ENCODE data around the gene CLCN7. TPM values are rescaled to one million over a fixed set of nuclear protein-coding genes. Genes with fewer than 3 reads are reported as not detected.
A peak's percentile ranks its signal among the peaks of the same experiment; 100 is the strongest.

CLCN7 gene
- total RNA-seq, 1 experiment from 2014 or later, result 32.2 TPM

DNA sequence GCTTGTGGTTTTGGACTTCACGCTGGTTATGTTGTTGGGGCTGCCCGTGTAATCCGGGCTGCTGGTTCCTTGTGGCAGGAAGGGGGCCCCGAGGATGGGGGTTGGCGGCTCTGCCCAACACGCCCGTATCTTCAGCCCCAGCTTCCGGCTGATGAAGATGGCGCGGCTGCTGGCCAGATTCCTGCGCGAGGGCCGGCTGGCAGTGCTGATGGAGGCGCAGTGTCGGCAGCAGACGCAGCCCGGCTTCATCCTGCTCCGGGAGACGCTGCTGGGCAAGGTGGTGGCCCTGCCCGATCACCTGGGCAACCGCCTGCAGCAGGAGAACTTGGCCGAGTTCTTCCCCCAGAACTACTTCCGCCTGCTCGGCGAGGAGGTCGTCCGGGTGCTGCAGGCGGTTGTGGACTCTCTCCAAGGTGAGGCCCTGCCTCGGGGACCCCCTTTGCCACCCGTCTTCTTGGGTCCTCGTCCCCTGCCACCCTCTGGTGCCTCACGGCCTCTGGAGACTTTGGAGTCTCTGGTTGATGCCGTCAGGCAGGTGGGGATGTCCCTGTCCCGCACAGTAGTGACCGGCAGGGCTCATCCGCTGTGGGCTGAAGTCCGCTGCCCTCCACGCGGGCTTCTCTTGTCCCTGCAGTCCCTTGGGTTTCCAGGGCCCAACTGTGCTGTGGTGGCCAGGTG lies 20.5 kb upstream of the CLCN7 start:
- DNase-seq, result no peak
- H3K36me3 ChIP-seq, result peaks cover 25% of the 10 kb centered on the region
- H3K4me3 ChIP-seq, result peak overlapping the region; percentile 93

DNA sequence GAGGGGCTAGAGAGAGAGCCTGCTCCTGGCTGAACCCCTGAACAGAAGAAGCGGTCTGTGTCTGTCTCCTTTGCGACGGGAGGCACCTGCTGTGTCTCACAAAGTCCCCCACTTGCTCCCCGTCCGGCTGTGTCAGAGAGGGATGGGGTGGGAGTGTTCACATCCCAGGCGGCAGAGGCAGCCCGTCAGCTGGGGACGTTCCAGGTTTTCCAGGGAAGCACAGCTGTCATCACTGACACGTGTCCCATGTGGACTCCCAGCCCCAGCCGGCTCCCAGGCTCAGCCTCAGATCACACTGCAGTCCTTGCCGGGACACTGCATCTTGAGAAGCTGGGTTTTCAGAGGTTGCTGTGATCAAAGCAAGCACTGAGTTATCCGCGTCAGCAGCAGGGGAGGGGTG lies 19.9 kb upstream of the CLCN7 start:
- DNase-seq, result peak; percentile 93 to 95
- peak overlapping the region; percentile 93 for H3K4me3 ChIP-seq
- H3K27ac ChIP-seq, result peak overlapping the region; percentile 63
- H3K9me3 ChIP-seq (replicated peaks), result no peaks in the 10 kb centered on the region
- H3K4me1 ChIP-seq, result peaks cover 13% of the 10 kb centered on the region; the same call in 1 of the 2 replicates
- H3K36me3 ChIP-seq, result peaks cover 25% of the 10 kb centered on the region
- no peaks in the 10 kb centered on the region for H3K27me3 ChIP-seq

More for the DNA sequence above, 20.5 kb upstream of the CLCN7 start:
- Histone ChIP-seq H3K9me3 (replicated peaks) (no peaks in the 10 kb centered on the region), H3K4me1 (peaks cover 13% of the 10 kb centered on the region; the same call in 1 of the 2 replicates), H3K27ac (peak overlapping the region; percentile 63), H3K27me3 (no peaks in the 10 kb centered on the region)

DNA sequence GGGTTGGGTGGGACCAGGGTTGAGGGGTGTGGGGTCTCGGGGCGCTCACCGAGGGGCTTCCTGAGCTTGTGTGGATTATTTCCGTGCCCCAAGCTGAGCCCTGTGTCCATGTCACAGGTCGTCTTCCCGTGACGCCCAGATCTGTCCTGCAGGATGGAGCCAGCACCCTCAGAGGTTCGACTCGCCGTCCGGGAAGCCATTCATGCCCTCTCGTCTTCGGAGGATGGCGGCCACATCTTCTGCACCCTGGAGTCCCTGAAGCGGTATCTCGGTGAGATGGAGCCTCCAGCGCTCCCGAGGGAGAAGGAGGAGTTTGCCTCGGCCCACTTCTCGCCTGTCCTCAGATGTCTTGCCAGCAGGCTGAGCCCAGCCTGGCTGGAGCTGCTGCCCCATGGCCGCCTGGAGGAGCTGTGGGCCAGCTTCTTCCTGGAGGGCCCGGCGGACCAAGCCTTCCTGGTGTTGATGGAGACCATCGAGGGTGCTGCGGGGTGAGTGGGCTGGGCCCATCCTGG lies 19.4 kb upstream of the CLCN7 start:
- Histone ChIP-seq H3K4me1 (peaks cover 13% of the 10 kb centered on the region; the same call in 1 of the 2 replicates), H3K4me3 (peak overlapping the region; percentile 93), H3K27me3 (no peaks in the 10 kb centered on the region), H3K36me3 (peaks cover 24% of the 10 kb centered on the region), H3K27ac (peak overlapping the region; percentile 63), H3K9me3 (replicated peaks) (no peaks in the 10 kb centered on the region)
- DNase-seq, result peak; percentile 58 to 64

DNA sequence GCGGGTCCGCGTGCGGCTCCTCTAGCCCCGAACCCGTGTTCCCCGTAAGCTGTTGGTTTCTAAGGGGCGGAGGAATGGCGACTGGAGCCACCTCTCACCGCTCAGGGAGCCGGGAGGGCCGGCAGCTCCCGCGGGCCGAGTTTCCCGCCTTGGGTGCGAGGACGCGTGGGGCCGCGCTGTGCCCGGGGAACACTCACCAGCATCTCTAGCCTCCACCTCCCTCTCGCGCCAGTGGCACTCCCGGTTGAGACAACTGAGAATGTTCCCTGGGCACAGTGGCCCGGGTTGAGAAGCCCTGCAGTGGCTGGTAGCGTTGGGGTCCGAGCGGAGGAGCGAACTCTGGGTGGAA lies 18.9 kb upstream of the CLCN7 start:
- peak overlapping the region; percentile 93 for H3K4me3 ChIP-seq
- H3K36me3 ChIP-seq, result peaks cover 19% of the 10 kb centered on the region
- H3K4me1 ChIP-seq, result peaks cover 13% of the 10 kb centered on the region; the same call in 1 of the 2 replicates
- H3K27ac ChIP-seq, result peak overlapping the region; percentile 86
- no peaks in the 10 kb centered on the region for H3K9me3 ChIP-seq (replicated peaks)
- H3K27me3 ChIP-seq, result no peaks in the 10 kb centered on the region
- DNase-seq, result peak in 1 of 2 experiments; percentile 37

DNA sequence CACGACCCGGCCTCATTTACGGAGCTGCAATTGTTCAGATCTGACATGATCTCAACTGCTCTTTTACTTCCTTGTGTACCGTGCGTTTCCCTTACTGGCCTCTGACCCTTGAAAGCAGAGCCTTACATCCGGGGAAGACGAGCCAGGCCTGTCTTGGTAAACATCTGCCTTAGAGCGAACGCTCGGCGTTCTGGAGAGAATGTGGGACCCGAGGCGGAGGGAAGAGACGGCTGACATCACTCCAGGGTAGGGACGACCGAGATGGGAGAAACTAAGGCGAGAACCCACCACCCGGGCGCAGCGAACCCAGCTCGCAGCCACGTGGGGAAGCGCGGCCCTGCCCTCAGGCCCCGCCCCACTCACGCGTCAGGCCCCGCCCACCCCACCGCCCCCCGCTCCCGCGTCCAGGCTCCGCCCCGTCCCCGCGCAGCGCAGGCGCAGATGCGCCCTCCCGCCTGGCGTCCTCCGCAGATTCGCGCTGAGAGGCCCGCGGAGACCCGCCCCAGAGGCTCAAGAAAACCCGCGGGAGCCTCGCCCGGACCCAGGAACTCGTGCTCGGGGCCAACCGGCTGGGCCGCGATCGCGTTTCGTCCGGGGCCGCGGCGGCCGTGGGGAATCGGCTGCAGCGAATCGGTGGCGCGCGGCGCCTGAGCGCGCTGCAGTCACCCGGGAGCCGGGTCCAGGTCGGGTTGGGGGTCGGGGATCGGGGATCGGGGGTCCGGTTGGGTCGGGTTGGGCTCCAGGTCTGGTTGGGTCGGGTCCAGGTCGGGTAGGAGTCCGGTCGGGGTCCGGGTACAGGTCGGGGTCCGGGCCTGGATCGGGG lies 18.3 kb upstream of the CLCN7 start, which contains the start of gene TELO2:
TELO2 (plus strand) TSS at position 438 of the 823 bp plus-strand sequence. CDS start 922 bp downstream, outside the sequence.
- peaks cover 13% of the 10 kb centered on the region; the same call in 1 of the 2 replicates for H3K4me1 ChIP-seq
- H3K4me3 ChIP-seq, result peak within 1 kb of the TSS; percentile 93
- H3K27me3 ChIP-seq, result no peaks in the 10 kb centered on the region
- H3K27ac ChIP-seq, result peak within 1 kb of the TSS; percentile 86
- H3K36me3 ChIP-seq, result peaks cover 13% of the 10 kb centered on the region
- DNase-seq, result peak; percentile 80 to 86
- H3K9me3 ChIP-seq (replicated peaks), result no peaks in the 10 kb centered on the region

DNA sequence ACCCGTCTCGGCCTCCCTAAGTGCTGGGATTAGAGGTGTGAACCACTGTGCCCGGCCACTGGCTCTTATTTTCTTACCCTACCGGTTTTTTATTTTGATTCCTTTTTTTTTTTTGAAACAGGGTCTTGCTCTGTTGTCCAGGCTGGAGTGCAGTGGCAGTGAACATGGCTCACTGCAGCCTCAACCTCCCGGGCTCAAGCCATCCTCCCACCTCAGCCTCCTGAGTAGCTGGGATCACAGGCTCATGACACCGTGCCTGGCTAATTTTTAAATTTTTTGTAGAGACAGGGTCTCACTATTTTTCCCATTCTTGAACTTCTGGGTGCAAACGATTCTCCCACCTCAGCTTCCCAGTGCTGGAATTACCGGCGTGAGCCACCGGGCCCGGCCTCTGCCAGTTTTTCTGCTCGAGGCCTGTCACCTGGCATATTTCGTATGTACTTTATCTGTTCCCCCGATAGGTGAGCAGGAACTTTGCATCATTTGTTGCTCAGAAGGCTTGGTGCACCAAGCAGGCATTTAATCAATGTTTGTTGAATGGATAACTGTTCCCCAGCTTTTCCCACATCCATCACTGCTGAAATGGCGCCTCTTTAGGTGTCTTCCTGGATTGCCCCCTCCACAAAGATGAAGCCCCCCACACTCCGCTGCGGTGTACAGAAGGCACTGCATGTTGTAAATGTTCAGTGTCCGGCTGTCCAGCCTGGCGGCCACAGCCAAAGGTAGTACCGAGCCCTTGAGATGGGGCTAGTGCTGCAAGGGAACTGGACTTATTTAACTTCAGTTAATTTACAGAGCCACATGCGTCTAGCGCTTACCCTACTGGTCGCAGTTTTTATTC lies 17.5 kb upstream of the CLCN7 start:
- peak overlapping the region; percentile 86 for H3K27ac ChIP-seq
- peak overlapping the region; percentile 93 for H3K4me3 ChIP-seq

DNA sequence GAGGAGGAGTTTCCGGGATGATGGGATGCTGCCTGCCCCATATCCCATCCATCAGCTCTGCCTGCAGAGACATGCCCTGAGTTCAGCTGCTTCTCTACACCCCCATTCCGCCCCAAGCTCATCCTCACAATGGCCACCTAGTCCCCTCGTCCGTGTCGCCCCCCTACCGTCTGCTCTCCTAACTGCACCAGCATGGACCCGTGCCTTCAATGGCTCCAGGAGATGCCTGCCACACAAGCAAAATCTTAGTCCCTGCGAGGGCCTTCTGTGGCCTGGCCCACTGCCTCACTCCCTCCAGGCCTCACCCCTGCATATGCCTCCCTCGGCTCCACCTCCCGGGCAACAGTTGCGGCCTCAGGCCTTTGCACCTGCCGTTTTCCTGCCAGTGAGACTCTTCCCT lies 16.5 kb upstream of the CLCN7 start:
- peaks cover 13% of the 10 kb centered on the region; the same call in 1 of the 2 replicates for H3K4me1 ChIP-seq
- peaks cover 2% of the 10 kb centered on the region; the same call in 1 of the 2 replicates for H3K36me3 ChIP-seq
- DNase-seq, result peak; percentile 52 to 66
- no peaks in the 10 kb centered on the region; the same call in 1 of the 2 replicates for H3K27me3 ChIP-seq
- no peak overlapping the region for H3K27ac ChIP-seq
- no peak overlapping the region for H3K4me3 ChIP-seq
- no peaks in the 10 kb centered on the region for H3K9me3 ChIP-seq (replicated peaks)

More for the DNA sequence above, 17.5 kb upstream of the CLCN7 start:
- Histone ChIP-seq H3K4me1 (peaks cover 13% of the 10 kb centered on the region; the same call in 1 of the 2 replicates), H3K36me3 (peaks cover 10% of the 10 kb centered on the region), H3K9me3 (replicated peaks) (no peaks in the 10 kb centered on the region), H3K27me3 (no peaks in the 10 kb centered on the region)
- no peak for DNase-seq

DNA sequence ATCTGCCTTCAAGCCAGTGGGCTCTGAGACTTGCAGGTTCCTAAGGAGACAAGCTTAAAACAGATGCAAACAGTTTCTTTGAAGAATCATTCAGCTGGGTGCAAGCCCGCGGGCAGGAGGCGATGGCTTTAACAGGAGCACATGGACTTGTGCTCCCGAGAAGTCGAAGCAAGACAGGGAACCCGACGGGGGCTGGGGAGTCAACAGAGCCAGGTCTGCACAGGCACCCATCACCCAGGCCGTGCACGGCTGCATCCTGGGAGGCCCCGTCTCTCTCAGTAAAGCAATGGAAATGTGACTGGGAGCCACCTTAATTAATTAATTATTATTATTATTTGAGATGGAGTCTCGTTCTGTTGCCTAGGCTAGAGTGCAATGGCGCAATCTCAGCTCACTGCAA lies 14.2 kb upstream of the CLCN7 start:
- Histone ChIP-seq H3K27me3 (peaks cover 4% of the 10 kb centered on the region; the same call in 1 of the 2 replicates), H3K36me3 (no peaks in the 10 kb centered on the region)
- no peak for DNase-seq

DNA sequence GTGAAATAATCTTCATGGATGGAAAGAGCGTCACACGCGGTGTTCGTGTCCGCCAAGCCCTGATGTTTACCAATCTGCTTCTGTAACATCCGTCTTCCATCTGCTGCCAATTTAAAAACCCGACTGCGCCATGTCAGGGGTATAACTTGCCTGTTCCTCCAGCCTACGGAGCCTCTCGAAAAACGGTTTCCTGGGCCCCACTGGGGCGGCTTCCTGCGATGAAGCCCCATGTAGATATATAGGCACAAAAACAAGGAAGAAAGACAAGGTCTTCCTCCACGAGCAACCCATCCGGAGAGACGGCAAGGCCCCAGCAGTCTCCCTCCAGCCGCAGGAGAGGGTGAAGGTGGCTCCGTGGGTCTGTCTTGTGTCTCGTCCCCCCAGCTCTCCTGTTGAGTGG lies 13.8 kb upstream of the CLCN7 start, which contains the start of gene PTX4:
PTX4 (minus strand) TSS at position 326 of the 400 bp plus-strand sequence; CDS start at position 291, 35 bp downstream.
- no peaks in the 10 kb centered on the region for H3K4me1 ChIP-seq
- no peak within 1 kb of the TSS for H3K27ac ChIP-seq
- no peaks in the 10 kb centered on the region for H3K9me3 ChIP-seq (replicated peaks)
- no peak within 1 kb of the TSS for H3K4me3 ChIP-seq
- H3K36me3 ChIP-seq, result no peaks in the 10 kb centered on the region
- H3K27me3 ChIP-seq, result peaks cover 6% of the 10 kb centered on the region; the same call in 1 of the 2 replicates
- no peak for DNase-seq

More for the DNA sequence above, 14.2 kb upstream of the CLCN7 start:
- no peak overlapping the region for H3K27ac ChIP-seq
- no peaks in the 10 kb centered on the region for H3K4me1 ChIP-seq
- H3K9me3 ChIP-seq (replicated peaks), result no peaks in the 10 kb centered on the region
- no peak overlapping the region for H3K4me3 ChIP-seq

DNA sequence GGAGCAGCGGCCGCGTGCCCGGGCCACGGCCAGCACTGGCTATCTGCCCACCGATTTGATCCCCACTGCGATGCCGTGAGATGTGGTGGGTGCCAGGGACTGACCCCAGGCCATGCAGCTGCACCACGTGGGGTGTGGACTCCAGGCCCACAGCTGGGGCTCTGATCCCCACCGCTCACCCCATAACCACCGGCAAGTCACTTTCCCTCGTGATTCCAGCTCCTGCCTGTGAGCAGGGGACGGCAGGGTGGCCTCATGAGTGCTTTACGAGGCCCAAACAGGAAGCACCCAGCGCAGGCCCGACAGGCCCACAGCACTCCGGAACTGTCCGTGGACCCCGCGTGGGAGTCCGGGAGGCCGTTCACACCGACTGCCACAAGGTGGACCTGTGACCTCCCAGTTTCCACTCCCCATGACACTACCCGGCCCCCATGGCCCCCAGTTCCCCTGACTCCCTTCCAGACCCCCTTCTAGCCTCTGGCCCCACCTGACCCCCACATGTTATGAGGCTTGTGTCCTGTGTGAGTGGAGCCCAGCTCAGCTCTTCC lies 13.3 kb upstream of the CLCN7 start:
- H3K4me3 ChIP-seq, result no peak overlapping the region
- no peaks in the 10 kb centered on the region for H3K4me1 ChIP-seq
- peaks cover 11% of the 10 kb centered on the region; the same call in 1 of the 2 replicates for H3K27me3 ChIP-seq
- no peak overlapping the region for H3K27ac ChIP-seq
- H3K9me3 ChIP-seq (replicated peaks), result no peaks in the 10 kb centered on the region
- H3K36me3 ChIP-seq, result no peaks in the 10 kb centered on the region
- DNase-seq, result no peak

DNA sequence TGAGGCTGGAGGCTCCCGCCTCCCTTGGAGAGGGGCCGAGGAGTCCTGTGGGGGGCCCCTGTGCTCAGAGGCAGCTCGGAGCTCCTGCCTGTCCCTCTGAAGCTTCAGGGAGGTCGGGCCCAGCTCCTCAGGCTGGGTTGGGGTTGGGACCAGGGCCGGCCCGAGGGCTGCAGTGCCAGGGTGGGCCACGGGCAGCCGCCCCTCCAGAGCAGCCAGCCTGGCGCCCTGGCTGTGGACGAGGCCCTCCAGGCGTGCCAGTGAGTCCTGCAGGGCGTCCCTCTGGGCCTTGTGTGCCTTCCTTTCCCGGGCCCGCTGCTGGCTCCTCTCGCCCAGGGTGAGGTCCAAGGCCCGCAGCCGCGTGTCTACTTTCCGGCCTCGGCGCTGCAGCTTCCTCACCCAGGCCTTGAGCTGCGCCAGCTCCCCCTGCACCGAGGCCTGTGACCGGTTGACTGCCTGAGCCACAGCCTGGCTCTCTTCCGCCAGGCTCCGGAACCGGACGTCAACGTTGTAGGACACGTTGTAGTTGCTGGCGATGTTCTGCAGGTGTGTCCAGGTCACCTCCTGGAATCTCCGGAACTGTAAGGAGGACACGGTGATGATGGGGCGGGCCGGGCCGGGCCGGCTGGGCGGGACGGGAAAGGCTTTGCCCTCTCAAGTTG lies 12.7 kb upstream of the CLCN7 start:
- Histone ChIP-seq H3K36me3 (no peaks in the 10 kb centered on the region), H3K4me3 (no peak overlapping the region), H3K4me1 (no peaks in the 10 kb centered on the region), H3K9me3 (replicated peaks) (no peaks in the 10 kb centered on the region), H3K27ac (no peak overlapping the region), H3K27me3 (peaks cover 11% of the 10 kb centered on the region; the same call in 1 of the 2 replicates)
- no peak for DNase-seq

DNA sequence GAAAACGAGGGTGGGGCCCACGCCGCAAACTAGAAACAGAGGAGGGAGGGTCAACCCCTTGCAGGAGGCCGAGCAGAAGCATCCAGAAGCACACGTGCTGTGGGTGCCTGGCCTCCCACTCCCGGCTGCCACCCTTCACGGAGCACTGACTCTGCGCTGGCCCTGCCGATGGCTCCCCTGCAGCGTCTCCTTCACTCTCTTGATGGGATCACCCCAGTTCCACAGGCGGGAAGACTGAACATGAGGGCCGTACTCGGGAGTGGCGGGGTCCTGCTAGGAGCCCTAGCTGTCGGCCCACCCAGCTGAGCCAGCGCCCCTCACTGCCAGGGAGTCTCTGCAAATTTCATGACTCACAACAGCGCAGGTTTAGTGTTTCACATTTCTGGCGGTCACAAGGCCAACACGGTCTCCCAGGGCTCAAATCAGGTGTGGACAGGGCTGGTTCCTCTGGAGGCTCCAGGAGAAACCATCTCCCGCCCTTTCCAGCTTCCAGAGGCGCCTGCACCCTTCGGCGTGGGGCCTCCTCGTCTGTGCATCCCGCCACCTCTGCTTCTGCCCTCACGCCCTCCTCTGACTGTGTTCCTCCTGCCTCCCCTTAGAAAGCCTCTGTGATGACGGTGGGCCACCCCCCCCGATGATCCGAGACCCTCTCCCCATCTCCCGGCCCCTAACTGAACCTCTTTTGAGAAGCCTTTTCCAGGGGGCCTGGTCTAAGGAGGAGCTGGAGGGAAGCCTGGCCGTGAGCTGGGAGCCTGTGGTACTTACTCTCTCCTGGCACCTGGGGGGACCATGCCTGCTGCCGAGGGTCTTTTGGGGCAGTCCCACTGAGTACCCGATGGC lies 11.9 kb upstream of the CLCN7 start:
- peaks cover 11% of the 10 kb centered on the region; the same call in 1 of the 2 replicates for H3K27me3 ChIP-seq
- no peaks in the 10 kb centered on the region for H3K36me3 ChIP-seq
- H3K4me1 ChIP-seq, result no peaks in the 10 kb centered on the region
- no peaks in the 10 kb centered on the region for H3K9me3 ChIP-seq (replicated peaks)
- DNase-seq, result no peak
- no peak overlapping the region for H3K4me3 ChIP-seq
- H3K27ac ChIP-seq, result no peak overlapping the region
